Effector memory CD4-positive, alpha-beta T cell (primary cell): ENCODE measurements around the gene SMAD9.

Source experiments
- DNase-seq, 3 donors: peaks; one replicate each; pipeline ENCODE4 v3.0.0-alpha.2; 2020
- H3K27ac ChIP-seq: 2 replicates; pipeline ENCODE4 v1.7.0; 2013; ENCODE audit warnings: mild to moderate bottlenecking, low read length, moderate library complexity; ENCODE audit not compliant: insufficient read depth, poor library complexity, severe bottlenecking
- H3K27me3 ChIP-seq: replicated peaks from 2 replicates; pipeline ENCODE4 v1.7.0; 2013; ENCODE audit warnings: mild to moderate bottlenecking, low read length; ENCODE audit not compliant: insufficient read depth, control insufficient read depth, poor library complexity, severe bottlenecking
- H3K36me3 ChIP-seq: 2 replicates; pipeline ENCODE4 v1.7.0; 2013; ENCODE audit warnings: mild to moderate bottlenecking, low read length, moderate library complexity; ENCODE audit not compliant: control insufficient read depth, insufficient read depth
- H3K4me1 ChIP-seq: 2 replicates; pipeline ENCODE4 v1.7.0; 2013; ENCODE audit warnings: low read length, mild to moderate bottlenecking; ENCODE audit not compliant: control insufficient read depth, insufficient read depth, poor library complexity, severe bottlenecking
- H3K4me3 ChIP-seq: 2 replicates; pipeline ENCODE4 v1.7.0; 2013; ENCODE audit warnings: low read length, low read depth, mild to moderate bottlenecking; ENCODE audit not compliant: insufficient read depth, poor library complexity, severe bottlenecking
- H3K9me3 ChIP-seq: 2 replicates; pipeline ENCODE4 v1.7.0; 2013; ENCODE audit warnings: mild to moderate bottlenecking, low read length, moderate library complexity; ENCODE audit not compliant: control insufficient read depth

The SMAD9 gene

GRCh38 chr13:36912973-36913372 is 7.1 kb downstream of the SMAD9 start:
- Histone ChIP-seq H3K4me1 (no peaks in the 10 kb centered on the region), H3K4me3 (no peak overlapping the region), H3K27me3 (no peaks in the 10 kb centered on the region), H3K27ac (no peak overlapping the region), H3K9me3 (no peaks in the 10 kb centered on the region), H3K36me3 (no peaks in the 10 kb centered on the region)
- DNase-seq = no peak

DNA sequence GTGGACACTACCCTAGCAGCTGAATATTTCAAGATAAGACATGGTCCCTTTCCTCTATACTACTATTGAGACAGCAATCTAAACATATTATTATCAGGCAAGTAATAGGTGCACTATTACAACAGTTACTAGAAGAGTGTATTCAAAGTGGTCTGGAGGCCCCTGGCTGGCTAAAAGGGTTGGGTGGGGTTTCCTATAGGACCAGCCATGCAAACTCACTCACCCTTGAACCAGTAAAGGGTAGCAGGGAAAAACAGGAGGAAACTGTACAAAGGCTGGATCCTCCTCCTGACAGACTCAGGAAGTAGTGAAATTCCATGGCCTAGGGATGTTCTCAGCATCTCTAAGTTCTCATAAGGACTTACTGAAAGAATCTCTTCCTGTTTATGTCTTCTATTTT is 7.7 kb downstream of the SMAD9 start:
- DNase-seq = no peak
- Histone ChIP-seq H3K4me1 (no peaks in the 10 kb centered on the region), H3K27me3 (no peaks in the 10 kb centered on the region), H3K27ac (no peak overlapping the region), H3K4me3 (no peak overlapping the region), H3K9me3 (no peaks in the 10 kb centered on the region), H3K36me3 (no peaks in the 10 kb centered on the region)

DNA sequence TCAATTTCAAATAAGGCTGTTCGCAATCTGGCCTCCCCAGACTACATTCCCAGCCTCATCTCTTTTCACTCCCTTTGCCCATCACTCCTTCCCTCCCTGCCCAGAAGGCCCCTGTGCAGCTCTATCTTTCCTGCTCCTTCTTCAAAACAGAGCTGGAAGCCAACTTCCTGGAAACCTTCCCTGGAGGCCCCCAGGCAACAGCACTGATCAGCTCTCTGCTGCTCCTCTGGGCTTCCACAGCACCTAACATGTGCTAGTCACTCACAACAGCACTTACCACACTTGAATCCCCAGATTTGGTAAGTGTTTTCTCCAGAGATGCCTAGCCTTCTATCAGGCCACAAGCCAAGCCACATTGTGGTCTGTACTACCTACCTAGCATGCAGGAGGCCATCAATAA is 9.5 kb downstream of the SMAD9 start:
- Histone ChIP-seq H3K27ac (no peak overlapping the region), H3K4me3 (no peak overlapping the region), H3K9me3 (no peaks in the 10 kb centered on the region), H3K27me3 (no peaks in the 10 kb centered on the region), H3K4me1 (no peaks in the 10 kb centered on the region), H3K36me3 (no peaks in the 10 kb centered on the region)
- no peak for DNase-seq

DNA sequence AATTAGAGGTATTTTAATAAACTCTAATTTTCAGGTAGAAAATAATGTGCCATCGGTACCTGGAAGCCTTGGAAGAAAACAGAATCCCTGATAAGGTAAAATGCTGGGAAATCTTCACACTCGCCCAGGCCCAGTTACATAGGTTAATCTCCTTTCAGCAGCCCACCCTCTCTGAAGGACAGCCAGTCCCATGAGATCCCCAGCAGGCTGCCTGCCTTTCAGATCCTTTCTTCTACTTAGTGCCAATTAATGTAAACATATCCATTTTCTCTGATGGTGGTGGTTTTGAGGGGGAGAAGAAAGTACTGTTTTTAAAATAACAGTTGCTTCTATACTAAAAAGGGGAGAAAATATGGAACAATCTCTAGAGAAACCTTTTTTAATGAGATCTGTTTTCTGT is 12.2 kb downstream of the SMAD9 start:
- Histone ChIP-seq H3K36me3 (no peaks in the 10 kb centered on the region), H3K27ac (no peak overlapping the region), H3K4me3 (no peak overlapping the region), H3K9me3 (no peaks in the 10 kb centered on the region), H3K27me3 (no peaks in the 10 kb centered on the region), H3K4me1 (no peaks in the 10 kb centered on the region)
- no peak for DNase-seq

DNA sequence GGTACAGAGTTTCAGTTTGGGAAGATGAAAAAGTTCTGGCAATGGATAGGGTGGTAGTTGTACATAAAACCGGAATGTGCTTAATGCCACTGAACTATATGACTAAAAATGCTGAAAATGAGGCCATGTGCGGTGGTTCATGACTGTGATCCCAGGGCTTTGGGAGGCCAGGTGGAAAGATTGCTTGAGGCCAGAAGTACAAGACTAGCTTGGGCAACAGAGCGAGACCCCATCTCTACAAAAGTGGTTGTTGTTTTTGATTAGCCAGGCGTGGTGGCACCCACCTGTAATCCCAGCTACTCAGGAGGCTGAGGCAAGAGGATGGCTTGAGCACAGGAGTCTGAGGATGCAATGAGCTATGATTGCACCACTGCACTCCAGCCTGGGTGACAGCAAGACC is 12.8 kb downstream of the SMAD9 start:
- Histone ChIP-seq H3K27ac (no peak overlapping the region), H3K4me1 (no peaks in the 10 kb centered on the region), H3K9me3 (no peaks in the 10 kb centered on the region), H3K27me3 (no peaks in the 10 kb centered on the region), H3K4me3 (no peak overlapping the region), H3K36me3 (no peaks in the 10 kb centered on the region)
- no peak for DNase-seq

GRCh38 chr13:36905944-36906343 is 14.1 kb downstream of the SMAD9 start:
- H3K9me3 ChIP-seq = no peaks in the 10 kb centered on the region
- H3K36me3 ChIP-seq = no peaks in the 10 kb centered on the region
- H3K27ac ChIP-seq = no peak overlapping the region

GRCh38 chr13:36903925-36904595 is 16.0 kb downstream of the SMAD9 start:
- no peak for DNase-seq
- Histone ChIP-seq H3K27ac (no peak overlapping the region), H3K4me1 (no peaks in the 10 kb centered on the region), H3K4me3 (no peak overlapping the region), H3K36me3 (no peaks in the 10 kb centered on the region), H3K9me3 (no peaks in the 10 kb centered on the region), H3K27me3 (no peaks in the 10 kb centered on the region)

More at GRCh38 chr13:36905944-36906343, 14.1 kb downstream of the SMAD9 start:
- DNase-seq = no peak
- H3K4me3 ChIP-seq = no peak overlapping the region
- H3K27me3 ChIP-seq = no peaks in the 10 kb centered on the region
- H3K4me1 ChIP-seq = no peaks in the 10 kb centered on the region

DNA sequence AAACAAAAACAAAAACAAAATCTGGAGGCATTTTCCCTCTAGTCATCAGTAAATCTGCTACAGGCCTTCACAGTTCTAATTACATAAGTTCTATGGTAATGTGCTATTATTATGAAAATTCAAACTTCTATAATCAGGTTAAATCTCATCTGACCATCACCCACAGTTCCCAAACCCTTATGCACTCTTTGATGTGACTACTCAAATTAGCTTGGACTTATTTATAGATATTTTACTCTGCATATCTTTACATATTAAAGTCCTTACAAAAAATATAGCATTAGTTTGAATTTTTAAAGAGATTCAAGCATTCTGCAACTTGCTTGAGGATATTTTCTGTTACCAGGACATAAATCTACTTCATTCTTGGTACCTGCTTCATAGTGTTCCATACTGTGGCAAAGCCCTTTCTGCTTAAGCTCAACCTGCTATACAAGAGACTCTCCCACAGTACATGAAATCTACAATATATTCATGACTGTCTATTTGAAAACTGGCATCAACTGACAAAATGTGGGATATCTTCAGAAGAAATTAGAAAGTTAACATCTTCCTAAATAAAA is 22.9 kb downstream of the SMAD9 start:
- no peaks in the 10 kb centered on the region for H3K36me3 ChIP-seq
- no peak for DNase-seq
- H3K27ac ChIP-seq = no peak overlapping the region
- no peak overlapping the region for H3K4me3 ChIP-seq
- peaks cover 7% of the 10 kb centered on the region for H3K27me3 ChIP-seq
- H3K4me1 ChIP-seq = no peaks in the 10 kb centered on the region
- H3K9me3 ChIP-seq = no peaks in the 10 kb centered on the region

DNA sequence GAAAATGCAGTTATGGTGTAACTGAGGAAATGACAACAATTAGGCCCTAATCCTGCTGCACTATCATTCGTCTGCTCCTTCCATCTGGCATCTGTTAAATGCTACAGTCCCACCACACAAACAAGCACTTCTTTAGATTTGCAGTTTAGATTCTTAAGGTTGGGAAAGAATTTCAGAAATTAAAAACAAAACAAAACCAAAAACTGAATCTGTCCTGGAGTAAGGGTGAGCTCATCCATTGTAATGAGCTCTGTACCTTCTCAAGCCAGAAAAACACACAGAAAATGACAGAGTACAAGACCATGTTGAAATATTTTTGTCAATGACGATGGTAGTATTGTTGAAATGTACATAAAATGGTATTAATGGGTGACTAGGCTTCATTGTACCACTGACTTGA is 28.3 kb downstream of the SMAD9 start:
- no peak overlapping the region for H3K27ac ChIP-seq
- H3K4me3 ChIP-seq = no peak overlapping the region
- H3K27me3 ChIP-seq = no peaks in the 10 kb centered on the region
- no peaks in the 10 kb centered on the region for H3K9me3 ChIP-seq
- DNase-seq = no peak
- no peaks in the 10 kb centered on the region for H3K4me1 ChIP-seq
- H3K36me3 ChIP-seq = no peaks in the 10 kb centered on the region

- no peaks in the 10 kb centered on the region for H3K9me3 ChIP-seq
- H3K36me3 ChIP-seq = no peaks in the 10 kb centered on the region
- DNase-seq = no peak
- H3K4me1 ChIP-seq = no peaks in the 10 kb centered on the region
- no peak overlapping the region for H3K27ac ChIP-seq
- no peaks in the 10 kb centered on the region for H3K27me3 ChIP-seq
- no peak overlapping the region for H3K4me3 ChIP-seq
Measured at GRCh38 chr13:36888645-36889044, 31.4 kb downstream of the SMAD9 start.
